HG02759 (cell line): ENCODE results near the gene HRH2.

Source experiments
- ATAC-seq: cut with Tn5 transposase; IDR thresholded peaks from one replicate; pipeline ENCODE4 v1.9.1; 2021; ENCODE audit warnings: mild to moderate bottlenecking, moderate library complexity; ENCODE audit not compliant: unreplicated experiment

Gene HRH2

GRCh38 chr5:175692235-175692995 lies 34.5 kb downstream of the HRH2 start:
- ATAC-seq, result no peak

GRCh38 chr5:175692996-175693710 lies 35.3 kb downstream of the HRH2 start:
- ATAC-seq, result no peak

- ATAC-seq, result no peak
These were observed 35.9 kb downstream of the HRH2 start for GRCh38 chr5:175693741-175694140.

- no peak for ATAC-seq
These were observed 36.7 kb downstream of the HRH2 start for GRCh38 chr5:175694371-175695160.

- ATAC-seq, result no peak
These were observed 37.6 kb downstream of the HRH2 start for GRCh38 chr5:175695161-175696126.

GRCh38 chr5:175696139-175696854 lies 38.4 kb downstream of the HRH2 start:
- ATAC-seq, result no peak

GRCh38 chr5:175696855-175697198 lies 39.0 kb downstream of the HRH2 start:
- no peak for ATAC-seq

GRCh38 chr5:175697846-175698245 lies 40.0 kb downstream of the HRH2 start:
- no peak for ATAC-seq

- no peak for ATAC-seq
These were observed 40.7 kb downstream of the HRH2 start for GRCh38 chr5:175698401-175699115.

GRCh38 chr5:175700991-175701390 lies 43.1 kb downstream of the HRH2 start:
- ATAC-seq, result no peak

- no peak for ATAC-seq
These were observed 43.9 kb downstream of the HRH2 start for GRCh38 chr5:175701797-175702196.

GRCh38 chr5:175706499-175706898 lies 48.6 kb downstream of the HRH2 start:
- no peak for ATAC-seq

GRCh38 chr5:175707751-175708375 lies 50.0 kb downstream of the HRH2 start:
- no peak for ATAC-seq

- no peak for ATAC-seq
These were observed 51.5 kb downstream of the HRH2 start for GRCh38 chr5:175709276-175709781.

- ATAC-seq, result no peak
These were observed 52.5 kb downstream of the HRH2 start for GRCh38 chr5:175710326-175710725.

- no peak for ATAC-seq
These were observed 53.2 kb downstream of the HRH2 start for GRCh38 chr5:175711031-175711430.

GRCh38 chr5:175711472-175712312 lies 53.8 kb downstream of the HRH2 start:
- no peak for ATAC-seq

GRCh38 chr5:175712313-175712680 lies 54.4 kb downstream of the HRH2 start:
- no peak for ATAC-seq
